MM.1S (cell line): ENCODE measurements around the gene TGM3.

Experiments used
- DNase-seq: peaks from one replicate; pipeline ENCODE4 v3.0.0-alpha.2; 2015
- H2AFZ ChIP-seq: fragments of 300-600 bp; sonication (generic); 2 replicates; pipeline ENCODE4 v1.6.0; 2016; ENCODE audit warnings: antibody characterized with exemption, low read length
- H3F3A ChIP-seq: fragments of 300-600 bp; sonication (generic); 2 replicates; pipeline ENCODE4 v1.6.1; 2016; ENCODE audit warnings: mild to moderate bottlenecking, antibody characterized with exemption, low read length, moderate library complexity, mixed read lengths; ENCODE audit not compliant: insufficient read depth
- H3K27ac ChIP-seq: fragments of 300-600 bp; sonication (generic); 2 replicates; pipeline ENCODE4 v1.5.1; 2016; ENCODE audit warnings: mild to moderate bottlenecking, low read length
- H3K27me3 ChIP-seq: fragments of 300-600 bp; sonication (generic); replicated peaks from 2 replicates; pipeline ENCODE4 v1.6.0; 2016; ENCODE audit warnings: low read length; ENCODE audit not compliant: insufficient read depth
- H3K36me3 ChIP-seq: fragments of 300-600 bp; sonication (generic); replicated peaks from 2 replicates; pipeline ENCODE4 v1.6.1; 2016; ENCODE audit warnings: mild to moderate bottlenecking, low read length, mixed read lengths; ENCODE audit not compliant: insufficient read depth
- H3K4me1 ChIP-seq: fragments of 300-600 bp; sonication (generic); 2 replicates; pipeline ENCODE4 v1.6.1; 2016; ENCODE audit warnings: low read length, mixed read lengths
- H3K4me2 ChIP-seq: fragments of 300-600 bp; sonication (generic); 2 replicates; pipeline ENCODE4 v1.6.0; 2016; ENCODE audit warnings: low read depth, low read length
- H3K4me3 ChIP-seq: fragments of 300-600 bp; sonication (generic); 2 replicates; pipeline ENCODE4 v1.5.1; 2016; ENCODE audit warnings: low read length, mixed read lengths
- H3K79me2 ChIP-seq: fragments of 300-600 bp; sonication (generic); 2 replicates; pipeline ENCODE4 v1.6.1; 2016; ENCODE audit warnings: mixed run types, low read length, mixed read lengths
- H3K9ac ChIP-seq: fragments of 300-600 bp; sonication (generic); 2 replicates; pipeline ENCODE4 v1.6.1; 2016; ENCODE audit warnings: low read length, mixed read lengths
- H3K9me2 ChIP-seq: fragments of 300-600 bp; sonication (generic); replicated peaks from 2 replicates; pipeline ENCODE4 v1.6.1; 2016; ENCODE audit warnings: mild to moderate bottlenecking, low read length, mixed read lengths; ENCODE audit not compliant: insufficient read depth
- H3K9me3 ChIP-seq: fragments of 300-600 bp; sonication (generic); replicated peaks from 2 replicates; pipeline ENCODE4 v1.6.1; 2016; ENCODE audit warnings: mild to moderate bottlenecking, low read length, mixed read lengths; ENCODE audit not compliant: insufficient read depth
- H4K20me1 ChIP-seq: fragments of 300-600 bp; sonication (generic); 2 replicates; pipeline ENCODE4 v1.6.1; 2016; ENCODE audit warnings: mild to moderate bottlenecking, low read length, moderate library complexity, mixed read lengths; ENCODE audit not compliant: insufficient read depth
- EZH2 ChIP-seq: fragments of 300-600 bp; sonication (generic); optimal IDR thresholded peaks from 2 replicates; pipeline ENCODE3; 2017; ENCODE audit warnings: low read depth, mild to moderate bottlenecking, antibody characterized with exemption, low read length, mixed read lengths
- EZH2phosphoT487 ChIP-seq: fragments of 300-600 bp; sonication (generic); IDR thresholded peaks from 2 replicates; pipeline ENCODE4 v1.6.1; 2018; ENCODE audit warnings: antibody characterized with exemption, low read length
- TF ChIP-seq, protein P1 (sequence below): fragments of 300-600 bp; sonication (generic); IDR thresholded peaks from 2 replicates; pipeline ENCODE4 v1.5.1; 2016; ENCODE audit warnings: antibody characterized with exemption, low read length, mixed read lengths

The TGM3 gene

GRCh38 chr20:2357114-2357513, 61.3 kb downstream of the TGM3 start:
- Histone ChIP-seq H3K4me3 (no peak overlapping the region), H3K9me3 (no peaks in the 10 kb centered on the region), H3K27me3 (no peaks in the 10 kb centered on the region), H4K20me1 (no peaks in the 10 kb centered on the region), H3K79me2 (no peaks in the 10 kb centered on the region), H3K27ac (no peak overlapping the region), H3K9ac (no peak overlapping the region), H3F3A (no peaks in the 10 kb centered on the region), H2AFZ (no peak overlapping the region), H3K36me3 (no peaks in the 10 kb centered on the region), H3K4me2 (no peak overlapping the region), H3K9me2 (no peaks in the 10 kb centered on the region), H3K4me1 (0 out of 2 replicates have a peak, but pooled peaks cover 2% of the 10 kb centered on the region)
- TF ChIP-seq, protein P1, sequence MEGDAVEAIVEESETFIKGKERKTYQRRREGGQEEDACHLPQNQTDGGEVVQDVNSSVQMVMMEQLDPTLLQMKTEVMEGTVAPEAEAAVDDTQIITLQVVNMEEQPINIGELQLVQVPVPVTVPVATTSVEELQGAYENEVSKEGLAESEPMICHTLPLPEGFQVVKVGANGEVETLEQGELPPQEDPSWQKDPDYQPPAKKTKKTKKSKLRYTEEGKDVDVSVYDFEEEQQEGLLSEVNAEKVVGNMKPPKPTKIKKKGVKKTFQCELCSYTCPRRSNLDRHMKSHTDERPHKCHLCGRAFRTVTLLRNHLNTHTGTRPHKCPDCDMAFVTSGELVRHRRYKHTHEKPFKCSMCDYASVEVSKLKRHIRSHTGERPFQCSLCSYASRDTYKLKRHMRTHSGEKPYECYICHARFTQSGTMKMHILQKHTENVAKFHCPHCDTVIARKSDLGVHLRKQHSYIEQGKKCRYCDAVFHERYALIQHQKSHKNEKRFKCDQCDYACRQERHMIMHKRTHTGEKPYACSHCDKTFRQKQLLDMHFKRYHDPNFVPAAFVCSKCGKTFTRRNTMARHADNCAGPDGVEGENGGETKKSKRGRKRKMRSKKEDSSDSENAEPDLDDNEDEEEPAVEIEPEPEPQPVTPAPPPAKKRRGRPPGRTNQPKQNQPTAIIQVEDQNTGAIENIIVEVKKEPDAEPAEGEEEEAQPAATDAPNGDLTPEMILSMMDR = no peak
- TF ChIP-seq EZH2 (no peak), EZH2phosphoT487 (no peak)
- no peak for DNase-seq

DNA sequence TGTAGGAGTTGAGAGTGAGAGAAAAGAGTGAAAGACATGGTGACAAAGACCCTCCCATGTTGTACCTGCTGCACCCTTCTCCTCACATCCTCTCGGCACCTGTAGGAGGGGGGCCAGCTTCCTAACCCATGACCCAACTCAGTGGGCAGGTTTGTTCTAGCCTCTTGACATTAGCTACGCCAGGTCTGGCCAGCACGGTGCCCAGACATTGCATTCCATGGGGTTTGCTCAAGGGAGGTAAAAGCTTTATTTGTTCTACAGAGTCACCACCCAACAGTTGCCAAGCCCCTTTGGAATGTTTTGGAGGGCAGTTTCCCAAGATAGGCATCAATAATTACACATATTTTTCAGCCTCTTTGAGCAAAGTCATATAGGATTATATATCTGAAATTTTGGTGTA, 62.2 kb downstream of the TGM3 start:
- no peaks in the 10 kb centered on the region for H3K79me2 ChIP-seq
- TF ChIP-seq, protein P1 = no peak
- TF ChIP-seq EZH2phosphoT487 (no peak), EZH2 (no peak)
- H3F3A ChIP-seq = no peaks in the 10 kb centered on the region
- H4K20me1 ChIP-seq = no peaks in the 10 kb centered on the region
- H3K4me3 ChIP-seq = no peak overlapping the region
- H3K27ac ChIP-seq = no peak overlapping the region
- no peaks in the 10 kb centered on the region for H3K36me3 ChIP-seq
- no peaks in the 10 kb centered on the region for H3K4me1 ChIP-seq
- no peaks in the 10 kb centered on the region for H3K9me2 ChIP-seq
- no peaks in the 10 kb centered on the region for H3K27me3 ChIP-seq
- no peak overlapping the region for H3K9ac ChIP-seq
- DNase-seq = no peak
- no peak overlapping the region for H2AFZ ChIP-seq
- no peaks in the 10 kb centered on the region for H3K9me3 ChIP-seq
- no peak overlapping the region for H3K4me2 ChIP-seq

GRCh38 chr20:2361035-2361593, 65.3 kb downstream of the TGM3 start:
- Histone ChIP-seq H3K36me3 (no peaks in the 10 kb centered on the region), H2AFZ (no peak overlapping the region), H3K9me2 (no peaks in the 10 kb centered on the region), H4K20me1 (no peaks in the 10 kb centered on the region), H3K9me3 (no peaks in the 10 kb centered on the region), H3K4me1 (no peaks in the 10 kb centered on the region), H3K4me3 (no peak overlapping the region), H3K27me3 (no peaks in the 10 kb centered on the region), H3F3A (no peaks in the 10 kb centered on the region), H3K4me2 (no peak overlapping the region), H3K27ac (no peak overlapping the region), H3K9ac (no peak overlapping the region), H3K79me2 (no peaks in the 10 kb centered on the region)
- TF ChIP-seq, protein P1 = no peak
- TF ChIP-seq EZH2 (no peak), EZH2phosphoT487 (no peak)
- no peak for DNase-seq
